ENCODE results near the gene GPR146. TPM values are rescaled to one million over a fixed set of nuclear protein-coding genes. Genes with fewer than 3 reads are reported as not detected.

Gene GPR146
- total and polyA plus RNA-seq, 2 of the 4 experiments (the other 2 are of a cell fraction): 2.2 to 3.4 TPM

- H3K4me2 ChIP-seq (ENCODE audit: low read depth, low read length): no peak overlapping the region
- H4K5ac ChIP-seq (ENCODE audit: low read depth, low read length): no peak overlapping the region
- peaks cover 0 to 8% of the 10 kb centered on the region in 2 experiments; a peak in 1 of 4 replicates for H3K79me1 ChIP-seq (ENCODE audit: low read depth in 1 of 2, low read length in 2 of 2)
- peaks cover 3% of the 10 kb centered on the region; the same call in 1 of the 2 replicates for H3K36me3 ChIP-seq (ENCODE audit: control insufficient read depth, insufficient read depth, low read length)
- intact Hi-C loops (cut with micrococcal nuclease): no loop called here
- dilution Hi-C loops (cut with HindIII; ENCODE audit: low sequenced_read_pairs, unreplicated experiment): no loop called here
- no peak overlapping the region for H3K56ac ChIP-seq (ENCODE audit: extremely low read depth, insufficient read depth, low read length)
- WGBS, 2 experiments (ENCODE audit: extremely low coverage in 2 of 2, insufficient read length in 1 of 2): 83% methylated on average over 21 of the region's 25 CpGs; no CpG with 5 or more reads in 1 of the 2 experiments
- no peaks in the 10 kb centered on the region for H3K27me3 ChIP-seq (ENCODE audit: control insufficient read depth, insufficient read depth, low read length)
- no TSS peak for BruUV-seq (replicated peaks)
- H3K4ac ChIP-seq (ENCODE audit: low read depth, low read length): no peak overlapping the region
- POLR2A ChIA-PET (ENCODE audit: unreplicated experiment): no interaction called here
- no peak overlapping the region for H2BK5ac ChIP-seq (ENCODE audit: low read depth, low read length, poor library complexity, severe bottlenecking)
- peaks cover 4% of the 10 kb centered on the region; the same call in 1 of the 2 replicates for H3K9me1 ChIP-seq (ENCODE audit: insufficient read depth, low read length)
- DNase-seq: no peak
- in situ Hi-C loops (cut with MboI; ENCODE audit: low sequenced_read_pairs): no loop called here
- TF ChIP-seq NFE2L2 (IDR thresholded peaks at IDR 0.05; ENCODE audit: low read depth, low read length) (no peak), RCOR1 (IDR thresholded peaks at IDR 0.05; ENCODE audit: insufficient replicate concordance, low read length) (no peak), SMC3 (IDR thresholded peaks at IDR 0.05; ENCODE audit: low read depth, low read length) (no peak), MAZ (IDR thresholded peaks at IDR 0.05; ENCODE audit: borderline replicate concordance, low read depth, low read length) (no peak), BHLHE40 (IDR thresholded peaks at IDR 0.05; ENCODE audit: low read depth, low read length) (no peak), RFX5 (IDR thresholded peaks at IDR 0.05; ENCODE audit: low read depth, low read length) (no peak), CTCF (conservative IDR thresholded peaks at IDR 0.05; ENCODE audit: low read depth, low read length) (no peak), CEBPB (IDR thresholded peaks at IDR 0.05; ENCODE audit: low read depth, low read length) (no peak), ELK1 (IDR thresholded peaks at IDR 0.05; ENCODE audit: borderline replicate concordance, low read depth, low read length) (no peak), CHD1 (IDR thresholded peaks at IDR 0.05; ENCODE audit: low read depth, low read length) (no peak), POLR2A (IDR thresholded peaks at IDR 0.05; ENCODE audit: low read depth, low read length) (no peak), MAFK (IDR thresholded peaks at IDR 0.05; ENCODE audit: low read depth, low read length) (no peak)
- TF ChIP-seq, protein P1, sequence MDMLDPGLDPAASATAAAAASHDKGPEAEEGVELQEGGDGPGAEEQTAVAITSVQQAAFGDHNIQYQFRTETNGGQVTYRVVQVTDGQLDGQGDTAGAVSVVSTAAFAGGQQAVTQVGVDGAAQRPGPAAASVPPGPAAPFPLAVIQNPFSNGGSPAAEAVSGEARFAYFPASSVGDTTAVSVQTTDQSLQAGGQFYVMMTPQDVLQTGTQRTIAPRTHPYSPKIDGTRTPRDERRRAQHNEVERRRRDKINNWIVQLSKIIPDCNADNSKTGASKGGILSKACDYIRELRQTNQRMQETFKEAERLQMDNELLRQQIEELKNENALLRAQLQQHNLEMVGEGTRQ (IDR thresholded peaks at IDR 0.05; ENCODE audit: low read depth, low read length): no peak
- no peak overlapping the region for H4K91ac ChIP-seq (ENCODE audit: insufficient read depth, low read depth, low read length)
- H3K23ac ChIP-seq (ENCODE audit: low read depth, low read length): no peak overlapping the region
- H2BK120ac ChIP-seq (ENCODE audit: low read depth, low read length): no peak overlapping the region
- no peaks in the 10 kb centered on the region for H3K9me3 ChIP-seq (ENCODE audit: control insufficient read depth, insufficient read depth, low read length)
- H2AK9ac ChIP-seq (replicated peaks; ENCODE audit: low read depth, low read length, poor library complexity): no peak overlapping the region
- H3K18ac ChIP-seq (ENCODE audit: low read depth, low read length): no peak overlapping the region
- H4K8ac ChIP-seq (ENCODE audit: low read depth in 2 of 2, low read length in 2 of 2): no peak overlapping the region
- no peak for ATAC-seq (ENCODE audit: low read depth)
- CTCF ChIA-PET: interaction anchor here (1.2 kb wide), 1 partner anchor 10 kb away, joined by 4 read pairs; the partner anchor contains the start of gene GPR146
- no peak overlapping the region for H2AK5ac ChIP-seq (ENCODE audit: low read depth, low read length)
- H2BK20ac ChIP-seq (ENCODE audit: low read depth, low read length): no peak overlapping the region
- no peak overlapping the region for H2AFZ ChIP-seq (replicated peaks; ENCODE audit: low read length, poor library complexity)
- H2BK15ac ChIP-seq (ENCODE audit: low read depth, low read length): no peak overlapping the region
- no peak overlapping the region for H3K4me3 ChIP-seq (ENCODE audit: insufficient read depth, low read depth, low read length)
- peaks cover 7% of the 10 kb centered on the region; the same call in 1 of the 2 replicates for H3K4me1 ChIP-seq (ENCODE audit: control insufficient read depth, insufficient read depth, low read length)
- no peak overlapping the region for H3K27ac ChIP-seq (ENCODE audit: insufficient read depth, low read length)
- H3K14ac ChIP-seq (replicated peaks; ENCODE audit: low read depth, low read length): no peak overlapping the region
- H3K9ac ChIP-seq (ENCODE audit: low read depth, low read length): no peak overlapping the region
- H4K20me1 ChIP-seq (ENCODE audit: insufficient read depth, low read length): peaks cover 46% of the 10 kb centered on the region
Measured at GRCh38 chr7:1054438-1054837, 10.1 kb downstream of the GPR146 start.
